ENCODE measurements around the gene NAPSA.

GRCh38 chr19:50378863-50379236 is 13.4 kb upstream of the NAPSA start:
- TF ChIP-seq CTCF (IDR thresholded peaks at IDR 0.05; ENCODE audit: low read length) (no peak), EZH2 (IDR thresholded peaks at IDR 0.05; ENCODE audit: borderline replicate concordance, low read length) (no peak)

Measured in OCI-LY1 (cell line).